ENCODE results near the gene MAP4K2.
A peak's percentile ranks its signal among the peaks of the same experiment; 100 is the strongest.

The MAP4K2 gene

DNA sequence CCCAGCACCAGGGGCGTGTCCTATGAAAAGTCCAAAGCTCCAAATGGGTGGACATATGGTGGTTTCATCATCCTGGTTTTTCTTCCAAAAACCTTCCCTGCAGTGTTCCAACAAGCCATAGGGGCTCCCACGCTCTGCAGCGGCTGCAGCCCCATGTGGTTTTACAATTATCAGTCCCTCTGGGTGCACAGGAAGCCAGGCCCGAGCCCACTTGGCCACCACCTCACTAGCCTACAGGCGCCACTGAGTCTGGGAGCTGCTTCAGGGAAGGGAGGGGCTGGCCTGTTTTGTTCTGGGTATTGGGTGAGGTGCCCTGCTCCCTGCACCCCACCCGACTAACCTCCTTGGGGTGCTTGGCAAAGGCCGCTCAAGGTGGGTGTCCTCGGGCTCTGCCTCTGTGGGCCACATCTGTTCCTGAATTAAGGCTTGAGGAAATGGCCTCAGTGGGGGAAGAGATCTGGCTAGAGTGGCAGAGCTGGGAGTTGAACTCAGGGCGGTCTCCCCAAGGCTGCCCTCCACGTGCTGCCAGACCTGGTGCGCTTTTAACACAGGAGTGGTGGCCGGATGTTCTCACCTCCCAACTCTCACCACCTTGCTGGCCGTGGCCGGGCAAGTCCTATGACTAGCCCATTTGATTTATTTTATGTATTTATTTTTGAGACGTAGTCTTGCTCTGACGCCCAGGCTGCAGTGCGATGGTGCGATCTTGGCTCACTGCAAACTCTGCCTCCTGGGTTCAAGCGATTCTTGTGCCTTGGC lies 46.8 kb upstream of the MAP4K2 start:
- Histone ChIP-seq H3K4me3 (ENCODE audit: low read length in 2 of 2) (no peak overlapping the region), H2BK15ac (ENCODE audit: low read length) (no peak overlapping the region), H3K14ac (ENCODE audit: low read length) (no peak overlapping the region), H2AFZ (ENCODE audit: low read length) (no peak overlapping the region), H3K27me3 (ENCODE audit: control insufficient read depth in 3 of 3, insufficient read depth in 3 of 3, low read depth in 1 of 3, low read length in 3 of 3) (peaks cover 0 to 11% (median 0%) of the 10 kb centered on the region in 3 experiments), H3K18ac (ENCODE audit: low read length) (no peak overlapping the region), H3K4me1 (ENCODE audit: control insufficient read depth in 2 of 2, insufficient read depth in 1 of 2, low read depth in 1 of 2, low read length in 2 of 2) (peaks cover 2 to 8% of the 10 kb centered on the region in 2 donors), H3K9me3 (replicated peaks in 1 of 2; ENCODE audit: control insufficient read depth in 2 of 2, insufficient read depth in 1 of 2, low read depth in 1 of 2, low read length in 2 of 2) (no peaks in the 10 kb centered on the region), H4K91ac (ENCODE audit: low read depth, low read length, poor library complexity) (no peak overlapping the region), H3K36me3 (replicated peaks in 1 of 2; ENCODE audit: control insufficient read depth in 2 of 2, insufficient read depth in 2 of 2, low read length in 2 of 2) (peaks cover 3 to 17% of the 10 kb centered on the region in 2 donors), H2BK5ac (ENCODE audit: low read length) (peak overlapping the region; percentile 92), H3K23ac (ENCODE audit: low read depth, low read length, poor library complexity) (peak overlapping the region; percentile 23), H2BK120ac (ENCODE audit: low read depth, low read length) (no peak overlapping the region), H3K27ac (replicated peaks; ENCODE audit: low read length) (no peak overlapping the region), H4K8ac (ENCODE audit: low read depth, low read length) (no peak overlapping the region), H2BK12ac (ENCODE audit: low read length) (no peak overlapping the region), H3K4ac (ENCODE audit: low read length) (no peak overlapping the region), H3K79me1 (ENCODE audit: low read depth, low read length) (peaks cover 2% of the 10 kb centered on the region), H3K4me2 (ENCODE audit: insufficient read depth, low read length, poor library complexity, severe bottlenecking) (no peak overlapping the region), H2AK5ac (ENCODE audit: low read depth, low read length) (peak overlapping the region; percentile 67), H3K9ac (ENCODE audit: low read depth, low read length, poor library complexity) (no peak overlapping the region)
- no peak for DNase-seq (ENCODE audit: low spot score)
- no CpG with 5 or more reads among the region's 19 CpGs for WGBS, 2 donors (ENCODE audit: extremely low coverage in 2 of 2, insufficient read length in 2 of 2, insufficient replicate concordance in 1 of 2)

DNA sequence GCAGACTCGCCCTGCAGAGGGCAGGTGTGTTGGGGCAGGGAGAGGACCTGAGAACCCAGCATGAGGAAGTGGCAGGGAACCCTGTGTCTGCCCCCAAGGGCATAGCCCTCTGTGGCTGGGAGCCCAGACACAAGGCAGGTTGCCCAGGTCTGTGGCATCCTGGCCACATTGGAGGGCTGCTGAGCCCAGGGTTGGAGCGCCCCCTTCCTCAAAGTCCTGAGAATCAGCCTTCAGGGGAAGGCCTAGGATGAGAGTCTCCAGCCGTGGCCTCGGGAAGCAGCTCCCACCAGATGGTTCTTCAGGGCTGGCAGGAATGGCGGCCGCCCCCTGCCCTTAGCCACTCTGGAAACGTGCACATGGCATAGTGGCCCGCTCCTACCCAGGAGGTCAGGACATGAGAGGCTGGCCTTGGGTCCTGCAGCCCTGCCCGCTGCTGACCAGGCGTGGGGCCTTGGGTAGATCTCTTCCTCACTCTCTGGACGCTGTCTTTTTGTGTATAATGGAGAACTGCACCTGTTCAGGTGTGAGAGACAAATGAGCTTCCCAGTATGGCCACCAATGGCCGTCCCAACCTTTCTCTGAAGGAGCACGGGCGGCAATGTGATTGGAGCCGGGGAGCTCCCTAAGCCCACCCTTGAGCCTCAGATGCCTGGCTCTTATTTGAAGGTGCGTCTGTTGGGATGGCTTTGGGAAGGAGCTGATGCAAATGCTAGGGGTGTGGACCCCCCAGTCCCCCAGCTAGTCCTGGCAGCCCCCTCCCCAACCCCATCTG lies 46.0 kb upstream of the MAP4K2 start:
- no peak overlapping the region for H2BK15ac ChIP-seq (ENCODE audit: low read length)
- H3K4me3 ChIP-seq (ENCODE audit: low read length in 2 of 2): no peak overlapping the region
- no peak overlapping the region for H3K18ac ChIP-seq (ENCODE audit: low read length)
- H3K23ac ChIP-seq (ENCODE audit: low read depth, low read length, poor library complexity): no peak overlapping the region
- peaks cover 0 to 9% of the 10 kb centered on the region in 2 donors for H3K36me3 ChIP-seq (replicated peaks in 1 of 2; ENCODE audit: control insufficient read depth in 2 of 2, insufficient read depth in 2 of 2, low read length in 2 of 2)
- no peak overlapping the region for H3K27ac ChIP-seq (replicated peaks; ENCODE audit: low read length)
- no peak overlapping the region for H3K14ac ChIP-seq (ENCODE audit: low read length)
- peaks cover 3 to 8% of the 10 kb centered on the region in 2 donors for H3K4me1 ChIP-seq (ENCODE audit: control insufficient read depth in 2 of 2, insufficient read depth in 1 of 2, low read depth in 1 of 2, low read length in 2 of 2)
- H3K27me3 ChIP-seq (ENCODE audit: control insufficient read depth in 3 of 3, insufficient read depth in 3 of 3, low read depth in 1 of 3, low read length in 3 of 3): peaks cover 0 to 14% (median 4%) of the 10 kb centered on the region in 3 experiments
- no peak overlapping the region for H3K4me2 ChIP-seq (ENCODE audit: insufficient read depth, low read length, poor library complexity, severe bottlenecking)
- H2BK5ac ChIP-seq (ENCODE audit: low read length): no peak overlapping the region
- no peak for DNase-seq (ENCODE audit: low spot score)
- no peak overlapping the region for H4K91ac ChIP-seq (ENCODE audit: low read depth, low read length, poor library complexity)
- H2AFZ ChIP-seq (ENCODE audit: low read length): no peak overlapping the region
- no peak overlapping the region for H4K8ac ChIP-seq (ENCODE audit: low read depth, low read length)
- no peak overlapping the region for H3K9ac ChIP-seq (ENCODE audit: low read depth, low read length, poor library complexity)
- peaks cover 2% of the 10 kb centered on the region for H3K79me1 ChIP-seq (ENCODE audit: low read depth, low read length)
- no peak overlapping the region for H2BK120ac ChIP-seq (ENCODE audit: low read depth, low read length)
- no peak overlapping the region for H2BK12ac ChIP-seq (ENCODE audit: low read length)
- H2AK5ac ChIP-seq (ENCODE audit: low read depth, low read length): no peak overlapping the region
- no CpG with 5 or more reads among the region's 16 CpGs for WGBS, 2 donors (ENCODE audit: extremely low coverage in 2 of 2, insufficient read length in 2 of 2, insufficient replicate concordance in 1 of 2)
- no peaks in the 10 kb centered on the region for H3K9me3 ChIP-seq (replicated peaks in 1 of 2; ENCODE audit: control insufficient read depth in 2 of 2, insufficient read depth in 1 of 2, low read depth in 1 of 2, low read length in 2 of 2)
- H3K4ac ChIP-seq (ENCODE audit: low read length): no peak overlapping the region

GRCh38 chr11:64848214-64848825 lies 45.3 kb upstream of the MAP4K2 start:
- no peak overlapping the region for H4K8ac ChIP-seq (ENCODE audit: low read depth, low read length)
- peaks cover 0 to 7% of the 10 kb centered on the region in 2 donors for H3K36me3 ChIP-seq (replicated peaks in 1 of 2; ENCODE audit: control insufficient read depth in 2 of 2, insufficient read depth in 2 of 2, low read length in 2 of 2)
- H3K4me1 ChIP-seq (ENCODE audit: control insufficient read depth in 2 of 2, insufficient read depth in 1 of 2, low read depth in 1 of 2, low read length in 2 of 2): peaks cover 8% of the 10 kb centered on the region in 2 donors
- WGBS, 2 donors (ENCODE audit: extremely low coverage in 2 of 2, insufficient read length in 2 of 2, insufficient replicate concordance in 1 of 2): no CpG with 5 or more reads among the region's 6 CpGs
- no peak overlapping the region for H3K4me3 ChIP-seq (ENCODE audit: low read length in 2 of 2)
- H3K27me3 ChIP-seq (ENCODE audit: control insufficient read depth in 3 of 3, insufficient read depth in 3 of 3, low read depth in 1 of 3, low read length in 3 of 3): peaks cover 0 to 18% (median 8%) of the 10 kb centered on the region in 3 experiments
- no peak overlapping the region for H3K27ac ChIP-seq (replicated peaks; ENCODE audit: low read length)
- no peak overlapping the region for H2BK120ac ChIP-seq (ENCODE audit: low read depth, low read length)
- H4K91ac ChIP-seq (ENCODE audit: low read depth, low read length, poor library complexity): no peak overlapping the region
- no peak overlapping the region for H2AFZ ChIP-seq (ENCODE audit: low read length)
- H3K9ac ChIP-seq (ENCODE audit: low read depth, low read length, poor library complexity): no peak overlapping the region
- no peak for DNase-seq (ENCODE audit: low spot score)
- no peak overlapping the region for H2AK5ac ChIP-seq (ENCODE audit: low read depth, low read length)
- H3K9me3 ChIP-seq (replicated peaks in 1 of 2; ENCODE audit: control insufficient read depth in 2 of 2, insufficient read depth in 1 of 2, low read depth in 1 of 2, low read length in 2 of 2): no peaks in the 10 kb centered on the region
- H3K4ac ChIP-seq (ENCODE audit: low read length): no peak overlapping the region
- peaks cover 2% of the 10 kb centered on the region for H3K79me1 ChIP-seq (ENCODE audit: low read depth, low read length)
- H2BK5ac ChIP-seq (ENCODE audit: low read length): no peak overlapping the region
- no peak overlapping the region for H3K4me2 ChIP-seq (ENCODE audit: insufficient read depth, low read length, poor library complexity, severe bottlenecking)
- H2BK12ac ChIP-seq (ENCODE audit: low read length): no peak overlapping the region
- H3K18ac ChIP-seq (ENCODE audit: low read length): no peak overlapping the region
- H3K23ac ChIP-seq (ENCODE audit: low read depth, low read length, poor library complexity): no peak overlapping the region
- H3K14ac ChIP-seq (ENCODE audit: low read length): no peak overlapping the region
- H2BK15ac ChIP-seq (ENCODE audit: low read length): no peak overlapping the region

Data from neuronal stem cell (in vitro differentiated cells).